WTC11 (cell line): ENCODE data around the gene CCDC6. TPM values are rescaled to one million over a fixed set of nuclear protein-coding genes. Genes with fewer than 3 reads are reported as not detected.
"Not testable (repeated sequence)": the region's sequence is repeated elsewhere in the genome, so short reads cannot be mapped to it uniquely, and the experiment has no call there.

Experiments
- ATAC-seq: fragments of 200-7000 bp; cut with Tn5 transposase; 2 replicates; pipeline ENCODE4 v1.10.0; 2021; ENCODE audit warnings: mild to moderate bottlenecking, moderate library complexity
- CTCF ChIA-PET: fragments of 300-600 bp; sonication (Branson Sonifier 250); formaldehyde crosslinking; loops from one replicate; lab custom pipeline; 2021; ENCODE audit warnings: antibody characterized with exemption; lab: Charles Lee
- POLR2A ChIA-PET: fragments of 350-600 bp; sonication (Branson Sonifier 250); formaldehyde crosslinking; loops from one replicate; lab custom pipeline; 2021; ENCODE audit warnings: antibody characterized with exemption; lab: Charles Lee
- DNase-seq: peaks from one replicate; pipeline ENCODE4 v3.0.0; 2021; ENCODE audit warnings: low spot score
- H3K27ac Mint-ChIP-seq: 2 replicates; pipeline ENCODE4 v1.8.0; 2021; ENCODE audit warnings: mixed read lengths
- H3K27me3 Mint-ChIP-seq: 2 replicates; pipeline ENCODE4 v1.8.0; 2021; ENCODE audit warnings: low read depth, mild to moderate bottlenecking, moderate library complexity, mixed read lengths
- H3K36me3 Mint-ChIP-seq: 2 replicates; pipeline ENCODE4 v1.8.0; 2021; ENCODE audit warnings: mixed read lengths
- H3K4me1 Mint-ChIP-seq: 2 replicates; pipeline ENCODE4 v1.8.0; 2022; ENCODE audit warnings: mixed read lengths
- H3K4me3 Mint-ChIP-seq: 2 replicates; pipeline ENCODE4 v1.8.0; 2021; ENCODE audit warnings: mild to moderate bottlenecking, moderate library complexity, mixed read lengths
- H3K9me3 Mint-ChIP-seq: 2 replicates; pipeline ENCODE4 v1.8.0; 2021; ENCODE audit warnings: mixed read lengths
- CREM ChIP-seq: sonication (generic); formaldehyde crosslinking; IDR thresholded peaks from 2 replicates; pipeline ENCODE4 v1.8.1; 2022; ENCODE audit warnings: mild to moderate bottlenecking, missing genetic modification reagents, moderate library complexity
- ESRRA ChIP-seq: sonication (generic); formaldehyde crosslinking; IDR thresholded peaks from 2 replicates; pipeline ENCODE4 v1.8.1; 2022; ENCODE audit warnings: mild to moderate bottlenecking, missing genetic modification reagents, borderline replicate concordance
- FOXJ3 ChIP-seq: sonication (generic); formaldehyde crosslinking; IDR thresholded peaks from 2 replicates; pipeline ENCODE4 v1.9.0; 2021; ENCODE audit warnings: missing genetic modification reagents, mild to moderate bottlenecking, borderline replicate concordance
- FOXP1 ChIP-seq: sonication (generic); formaldehyde crosslinking; IDR thresholded peaks from 2 replicates; pipeline ENCODE4 v1.8.0; 2022; ENCODE audit warnings: missing genetic modification reagents, mild to moderate bottlenecking, moderate library complexity, borderline replicate concordance
- MXD4 ChIP-seq: fragments of 250-450 bp; sonication (Bioruptor Pico); IDR thresholded peaks from 2 replicates; pipeline ENCODE4 v1.8.0; 2021; ENCODE audit warnings: mild to moderate bottlenecking, moderate library complexity, borderline replicate concordance
- NR1H2 ChIP-seq: sonication (generic); formaldehyde crosslinking; IDR thresholded peaks from 2 replicates; pipeline ENCODE4 v1.9.0; 2021; ENCODE audit warnings: mild to moderate bottlenecking, moderate library complexity, missing genetic modification reagents
- NR3C1 ChIP-seq: sonication (generic); formaldehyde crosslinking; conservative IDR thresholded peaks from 2 replicates; pipeline ENCODE4 v1.8.1; 2023; ENCODE audit warnings: low read depth, mild to moderate bottlenecking, missing genetic modification reagents
- SMAD3 ChIP-seq: sonication (generic); formaldehyde crosslinking; IDR thresholded peaks from 2 replicates; pipeline ENCODE4 v1.8.0; 2022; ENCODE audit warnings: missing genetic modification reagents, mild to moderate bottlenecking, borderline replicate concordance
- ZNF138 ChIP-seq: sonication (generic); formaldehyde crosslinking; conservative IDR thresholded peaks from 2 replicates; pipeline ENCODE4 v1.8.1; 2022; ENCODE audit warnings: mild to moderate bottlenecking, moderate library complexity, missing genetic modification reagents
- ZNF317 ChIP-seq: sonication (generic); formaldehyde crosslinking; IDR thresholded peaks from 2 replicates; pipeline ENCODE4 v1.8.1; 2023; ENCODE audit warnings: low read depth, mild to moderate bottlenecking, moderate library complexity, missing genetic modification reagents, borderline replicate concordance
- ZNF671 ChIP-seq: fragments of 250-450 bp; sonication (Bioruptor Pico); IDR thresholded peaks from 2 replicates; pipeline ENCODE4 v1.8.0; 2021; ENCODE audit warnings: mild to moderate bottlenecking
- total RNA-seq: library from RNA; stranded (reverse); gene quantifications from 3 replicates; pipeline ENCODE4 v1.2.3, GENCODE V29; 2021
- TF ChIP-seq, protein P1 (sequence below): fragments of 250-450 bp; sonication (Bioruptor Pico); IDR thresholded peaks from 2 replicates; pipeline ENCODE4 v1.9.0; 2021; ENCODE audit warnings: mild to moderate bottlenecking, borderline replicate concordance
- TF ChIP-seq, protein P2 (sequence below): fragments of 250-450 bp; sonication (Bioruptor Pico); IDR thresholded peaks from 2 replicates; pipeline ENCODE4 v2.1.2; 2022; ENCODE audit warnings: mild to moderate bottlenecking, moderate library complexity
- TF ChIP-seq, protein P3 (sequence below): sonication (generic); formaldehyde crosslinking; IDR thresholded peaks from 2 replicates; pipeline ENCODE4 v1.8.1; 2023; ENCODE audit warnings: mild to moderate bottlenecking, missing genetic modification reagents, moderate library complexity
- TF ChIP-seq, protein P4 (sequence below): sonication (generic); formaldehyde crosslinking; IDR thresholded peaks from 2 replicates; pipeline ENCODE4 v1.8.1; 2023; ENCODE audit warnings: mild to moderate bottlenecking, missing genetic modification reagents, moderate library complexity
- TF ChIP-seq, protein P5 (sequence below): sonication (generic); formaldehyde crosslinking; IDR thresholded peaks from 2 replicates; pipeline ENCODE4 v1.8.1; 2022; ENCODE audit warnings: missing genetic modification reagents, borderline replicate concordance

CCDC6 gene
- total RNA-seq, 1 experiment from 2014 or later = 55.2 TPM

DNA sequence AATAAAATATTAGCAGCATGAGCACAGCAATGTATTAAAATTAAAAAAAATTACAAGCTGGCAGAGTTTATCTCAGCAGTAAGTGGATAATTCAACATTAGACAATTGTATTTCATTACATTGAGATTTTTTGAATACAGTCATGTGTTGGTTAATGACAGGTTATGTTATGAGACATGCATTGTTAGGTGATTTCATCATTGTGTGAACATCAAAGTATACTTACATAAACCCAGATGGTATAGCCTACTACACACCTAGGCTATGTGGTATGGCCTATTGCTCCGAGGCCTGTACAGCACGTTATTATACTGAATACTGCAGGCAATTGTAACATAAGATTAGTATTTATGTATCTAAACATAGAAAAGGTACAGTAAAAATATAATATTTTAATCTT, 29.7 kb downstream of the CCDC6 start:
- TF ChIP-seq, protein P1, sequence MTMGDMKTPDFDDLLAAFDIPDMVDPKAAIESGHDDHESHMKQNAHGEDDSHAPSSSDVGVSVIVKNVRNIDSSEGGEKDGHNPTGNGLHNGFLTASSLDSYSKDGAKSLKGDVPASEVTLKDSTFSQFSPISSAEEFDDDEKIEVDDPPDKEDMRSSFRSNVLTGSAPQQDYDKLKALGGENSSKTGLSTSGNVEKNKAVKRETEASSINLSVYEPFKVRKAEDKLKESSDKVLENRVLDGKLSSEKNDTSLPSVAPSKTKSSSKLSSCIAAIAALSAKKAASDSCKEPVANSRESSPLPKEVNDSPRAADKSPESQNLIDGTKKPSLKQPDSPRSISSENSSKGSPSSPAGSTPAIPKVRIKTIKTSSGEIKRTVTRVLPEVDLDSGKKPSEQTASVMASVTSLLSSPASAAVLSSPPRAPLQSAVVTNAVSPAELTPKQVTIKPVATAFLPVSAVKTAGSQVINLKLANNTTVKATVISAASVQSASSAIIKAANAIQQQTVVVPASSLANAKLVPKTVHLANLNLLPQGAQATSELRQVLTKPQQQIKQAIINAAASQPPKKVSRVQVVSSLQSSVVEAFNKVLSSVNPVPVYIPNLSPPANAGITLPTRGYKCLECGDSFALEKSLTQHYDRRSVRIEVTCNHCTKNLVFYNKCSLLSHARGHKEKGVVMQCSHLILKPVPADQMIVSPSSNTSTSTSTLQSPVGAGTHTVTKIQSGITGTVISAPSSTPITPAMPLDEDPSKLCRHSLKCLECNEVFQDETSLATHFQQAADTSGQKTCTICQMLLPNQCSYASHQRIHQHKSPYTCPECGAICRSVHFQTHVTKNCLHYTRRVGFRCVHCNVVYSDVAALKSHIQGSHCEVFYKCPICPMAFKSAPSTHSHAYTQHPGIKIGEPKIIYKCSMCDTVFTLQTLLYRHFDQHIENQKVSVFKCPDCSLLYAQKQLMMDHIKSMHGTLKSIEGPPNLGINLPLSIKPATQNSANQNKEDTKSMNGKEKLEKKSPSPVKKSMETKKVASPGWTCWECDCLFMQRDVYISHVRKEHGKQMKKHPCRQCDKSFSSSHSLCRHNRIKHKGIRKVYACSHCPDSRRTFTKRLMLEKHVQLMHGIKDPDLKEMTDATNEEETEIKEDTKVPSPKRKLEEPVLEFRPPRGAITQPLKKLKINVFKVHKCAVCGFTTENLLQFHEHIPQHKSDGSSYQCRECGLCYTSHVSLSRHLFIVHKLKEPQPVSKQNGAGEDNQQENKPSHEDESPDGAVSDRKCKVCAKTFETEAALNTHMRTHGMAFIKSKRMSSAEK (CRISPR knock-in tag) = no peak
- TF ChIP-seq NR1H2 (CRISPR knock-in tag) (no peak), ZNF138 (CRISPR knock-in tag) (no peak), FOXP1 (CRISPR knock-in tag) (no peak), MXD4 (no peak), ZNF317 (CRISPR knock-in tag) (no peak), ZNF671 (CRISPR knock-in tag) (no peak), FOXJ3 (no peak), CREM (CRISPR knock-in tag) (no peak), ESRRA (CRISPR knock-in tag) (no peak), NR3C1 (CRISPR knock-in tag) (no peak), SMAD3 (CRISPR knock-in tag) (no peak)
- TF ChIP-seq, protein P2, sequence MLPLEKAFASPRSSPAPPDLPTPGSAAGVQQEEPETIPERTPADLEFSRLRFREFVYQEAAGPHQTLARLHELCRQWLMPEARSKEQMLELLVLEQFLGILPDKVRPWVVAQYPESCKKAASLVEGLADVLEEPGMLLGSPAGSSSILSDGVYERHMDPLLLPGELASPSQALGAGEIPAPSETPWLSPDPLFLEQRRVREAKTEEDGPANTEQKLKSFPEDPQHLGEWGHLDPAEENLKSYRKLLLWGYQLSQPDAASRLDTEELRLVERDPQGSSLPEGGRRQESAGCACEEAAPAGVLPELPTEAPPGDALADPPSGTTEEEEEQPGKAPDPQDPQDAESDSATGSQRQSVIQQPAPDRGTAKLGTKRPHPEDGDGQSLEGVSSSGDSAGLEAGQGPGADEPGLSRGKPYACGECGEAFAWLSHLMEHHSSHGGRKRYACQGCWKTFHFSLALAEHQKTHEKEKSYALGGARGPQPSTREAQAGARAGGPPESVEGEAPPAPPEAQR (CRISPR knock-in tag) = no peak
- TF ChIP-seq, protein P3, sequence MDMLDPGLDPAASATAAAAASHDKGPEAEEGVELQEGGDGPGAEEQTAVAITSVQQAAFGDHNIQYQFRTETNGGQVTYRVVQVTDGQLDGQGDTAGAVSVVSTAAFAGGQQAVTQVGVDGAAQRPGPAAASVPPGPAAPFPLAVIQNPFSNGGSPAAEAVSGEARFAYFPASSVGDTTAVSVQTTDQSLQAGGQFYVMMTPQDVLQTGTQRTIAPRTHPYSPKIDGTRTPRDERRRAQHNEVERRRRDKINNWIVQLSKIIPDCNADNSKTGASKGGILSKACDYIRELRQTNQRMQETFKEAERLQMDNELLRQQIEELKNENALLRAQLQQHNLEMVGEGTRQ (CRISPR knock-in tag) = no peak
- TF ChIP-seq, protein P4, sequence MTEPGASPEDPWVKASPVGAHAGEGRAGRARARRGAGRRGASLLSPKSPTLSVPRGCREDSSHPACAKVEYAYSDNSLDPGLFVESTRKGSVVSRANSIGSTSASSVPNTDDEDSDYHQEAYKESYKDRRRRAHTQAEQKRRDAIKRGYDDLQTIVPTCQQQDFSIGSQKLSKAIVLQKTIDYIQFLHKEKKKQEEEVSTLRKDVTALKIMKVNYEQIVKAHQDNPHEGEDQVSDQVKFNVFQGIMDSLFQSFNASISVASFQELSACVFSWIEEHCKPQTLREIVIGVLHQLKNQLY (CRISPR knock-in tag) = no peak
- TF ChIP-seq, protein P5, sequence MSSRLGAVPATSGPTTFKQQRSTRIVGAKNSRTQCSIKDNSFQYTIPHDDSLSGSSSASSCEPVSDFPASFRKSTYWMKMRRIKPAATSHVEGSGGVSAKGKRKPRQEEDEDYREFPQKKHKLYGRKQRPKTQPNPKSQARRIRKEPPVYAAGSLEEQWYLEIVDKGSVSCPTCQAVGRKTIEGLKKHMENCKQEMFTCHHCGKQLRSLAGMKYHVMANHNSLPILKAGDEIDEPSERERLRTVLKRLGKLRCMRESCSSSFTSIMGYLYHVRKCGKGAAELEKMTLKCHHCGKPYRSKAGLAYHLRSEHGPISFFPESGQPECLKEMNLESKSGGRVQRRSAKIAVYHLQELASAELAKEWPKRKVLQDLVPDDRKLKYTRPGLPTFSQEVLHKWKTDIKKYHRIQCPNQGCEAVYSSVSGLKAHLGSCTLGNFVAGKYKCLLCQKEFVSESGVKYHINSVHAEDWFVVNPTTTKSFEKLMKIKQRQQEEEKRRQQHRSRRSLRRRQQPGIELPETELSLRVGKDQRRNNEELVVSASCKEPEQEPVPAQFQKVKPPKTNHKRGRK (CRISPR knock-in tag) = no peak
- POLR2A ChIA-PET = interaction anchor here (0.7 kb wide), 1 partner anchor 31 kb away, joined by 4 read pairs; no protein-coding TSS in a partner anchor
- DNase-seq (no peak), ATAC-seq (no peak)
- CTCF ChIA-PET = interaction anchor here (0.8 kb wide), 1 partner anchor 30 kb away, joined by 3 read pairs; the partner anchor contains the start of gene CCDC6
- Mint-ChIP-seq H3K4me1 (peaks cover 86% of the 10 kb centered on the region), H3K4me3 (no peak overlapping the region), H3K36me3 (no peaks in the 10 kb centered on the region), H3K27ac (no peak overlapping the region), H3K9me3 (no peaks in the 10 kb centered on the region), H3K27me3 (no peaks in the 10 kb centered on the region)

DNA sequence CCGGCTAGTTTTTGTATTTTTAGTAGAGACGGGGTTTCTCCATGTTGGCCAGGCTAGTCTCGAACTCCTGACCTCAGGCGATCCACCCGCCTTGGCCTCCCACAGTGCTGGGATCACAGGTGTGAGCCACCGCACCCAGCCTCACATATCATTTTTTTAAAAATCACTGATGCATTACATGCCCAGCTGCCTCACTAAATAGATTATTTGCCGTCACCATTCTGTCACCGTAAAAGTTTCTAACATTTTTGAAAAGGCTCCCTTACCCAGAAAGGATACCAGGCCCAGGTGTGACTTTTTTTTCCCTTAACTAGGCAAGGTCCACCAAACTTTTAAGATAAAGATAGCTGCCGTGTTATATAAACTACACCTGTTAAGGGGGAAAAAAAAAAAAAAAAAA, 30.1 kb downstream of the CCDC6 start:
- not testable (repeated sequence) for H3K27me3 Mint-ChIP-seq, H3K4me3 Mint-ChIP-seq, H3K27ac Mint-ChIP-seq, DNase-seq, H3K9me3 Mint-ChIP-seq, H3K36me3 Mint-ChIP-seq, ATAC-seq
- CTCF ChIA-PET = interaction anchor here (0.8 kb wide), 1 partner anchor 30 kb away, joined by 3 read pairs; the partner anchor contains the start of gene CCDC6
- POLR2A ChIA-PET = interaction anchor here (0.7 kb wide), 1 partner anchor 32 kb away, joined by 4 read pairs; no protein-coding TSS in a partner anchor
- peaks cover 84% of the 10 kb centered on the region for H3K4me1 Mint-ChIP-seq
